Neutrophil (primary cell): ENCODE measurements around the gene DLX5.

Source experiments
- H3K27ac ChIP-seq: fragments of 200-600 bp; sonication (generic); 2 replicates; pipeline ENCODE4 v1.5.1; 2016; ENCODE audit warnings: mild to moderate bottlenecking, moderate library complexity
- H3K27me3 ChIP-seq: fragments of 200-600 bp; sonication (generic); 2 replicates; pipeline ENCODE4 v1.6.0; 2016; ENCODE audit warnings: mild to moderate bottlenecking
- H3K36me3 ChIP-seq: fragments of 200-600 bp; sonication (generic); 2 replicates; pipeline ENCODE4 v1.5.1; 2017
- H3K4me1 ChIP-seq, 2 experiments: fragments of 200-600 bp in 1 of 2; sonication (generic) in 1 of 2; 1 replicate in 1 of 2; 2 replicates in 1 of 2; pipeline versions ENCODE4 v1.5.1 to v1.6.1; 2013 to 2016; ENCODE audit warnings: low read depth in 1 of 2, low read length in 1 of 2, mild to moderate bottlenecking in 1 of 2, moderate library complexity in 1 of 2; ENCODE audit not compliant: control insufficient read depth in 1 of 2, insufficient read depth in 1 of 2
- H3K4me3 ChIP-seq, 2 experiments: fragments of 200-600 bp in 1 of 2; sonication (generic) in 1 of 2; 1 replicate in 1 of 2; 2 replicates in 1 of 2; pipeline ENCODE4 v1.5.1; 2013 to 2016; ENCODE audit warnings: low read depth in 1 of 2, low read length in 1 of 2, mild to moderate bottlenecking in 1 of 2, moderate library complexity in 1 of 2
- H3K9me3 ChIP-seq: fragments of 200-600 bp; sonication (generic); 2 replicates; pipeline ENCODE4 v1.5.1; 2016
- CTCF ChIP-seq: fragments of 200-600 bp; sonication (generic); IDR thresholded peaks from 2 replicates; pipeline ENCODE4 v1.5.1; 2016; ENCODE audit warnings: antibody characterized with exemption

The DLX5 gene

DNA sequence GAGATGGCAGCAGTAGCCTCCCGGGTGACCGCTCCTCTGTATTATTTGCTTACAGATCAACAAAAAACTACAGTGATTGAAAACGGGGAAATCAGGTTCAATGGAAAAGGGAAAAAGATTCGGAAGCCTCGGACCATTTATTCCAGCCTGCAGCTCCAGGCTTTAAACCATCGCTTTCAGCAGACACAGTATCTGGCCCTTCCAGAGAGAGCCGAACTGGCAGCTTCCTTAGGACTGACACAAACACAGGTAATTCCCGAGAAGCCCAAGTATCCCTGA, 17.1 kb downstream of the DLX5 start:
- Histone ChIP-seq H3K4me1 (peaks cover 4 to 5% of the 10 kb centered on the region in 2 experiments), H3K27me3 (peaks cover 100% of the 10 kb centered on the region), H3K4me3 (no peak overlapping the region), H3K36me3 (no peaks in the 10 kb centered on the region), H3K27ac (no peak overlapping the region), H3K9me3 (no peaks in the 10 kb centered on the region)
- no peak for TF ChIP-seq CTCF

DNA sequence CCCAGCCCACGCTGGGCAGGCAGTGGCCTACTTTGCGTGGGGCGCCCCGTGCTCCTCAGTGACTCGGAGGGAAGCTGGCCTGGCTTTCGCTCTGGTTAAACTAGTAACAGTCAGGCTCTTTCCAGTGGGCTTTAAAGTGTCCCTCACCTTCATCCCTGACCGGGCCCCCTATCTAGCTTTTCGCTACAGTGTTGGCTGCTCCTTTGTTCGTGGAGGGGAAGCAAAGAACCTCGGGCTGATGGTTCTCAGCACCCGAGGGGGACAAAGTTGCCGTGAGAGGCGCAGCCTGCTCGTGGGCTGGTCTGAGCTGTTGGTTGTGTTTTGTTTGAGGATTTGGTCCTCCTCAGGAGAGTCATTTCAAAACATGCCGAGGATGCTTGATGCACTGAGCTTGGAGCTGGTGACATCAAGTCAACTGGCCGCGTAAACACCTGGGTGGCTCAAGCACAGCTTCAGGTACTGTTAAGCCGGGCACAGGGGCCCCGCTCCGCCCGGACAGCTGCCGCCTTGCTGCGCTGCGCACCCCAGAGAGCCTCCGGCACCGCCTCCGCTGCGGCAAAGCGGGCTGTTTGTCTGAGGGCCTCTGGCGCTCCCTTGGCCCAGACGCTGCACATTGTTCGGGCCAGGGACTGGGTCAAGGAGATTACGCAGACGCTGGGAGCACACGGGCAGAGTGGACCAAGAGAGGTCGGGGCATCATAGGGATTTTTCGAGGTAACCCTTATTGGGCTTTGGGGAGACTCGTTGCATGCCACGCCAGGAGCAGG, 17.6 kb downstream of the DLX5 start:
- no peaks in the 10 kb centered on the region for H3K36me3 ChIP-seq
- H3K4me3 ChIP-seq = no peak overlapping the region
- H3K4me1 ChIP-seq = peaks cover 4 to 5% of the 10 kb centered on the region in 2 experiments
- H3K9me3 ChIP-seq = no peaks in the 10 kb centered on the region
- no peak overlapping the region for H3K27ac ChIP-seq
- H3K27me3 ChIP-seq = peaks cover 100% of the 10 kb centered on the region
- TF ChIP-seq CTCF = no peak

GRCh38 chr7:97006055-97006815, 18.4 kb downstream of the DLX5 start:
- H3K36me3 ChIP-seq = no peaks in the 10 kb centered on the region
- peaks cover 100% of the 10 kb centered on the region for H3K27me3 ChIP-seq
- TF ChIP-seq CTCF = no peak
- peaks cover 4 to 5% of the 10 kb centered on the region in 2 experiments for H3K4me1 ChIP-seq
- no peak overlapping the region for H3K27ac ChIP-seq
- no peak overlapping the region for H3K4me3 ChIP-seq
- no peaks in the 10 kb centered on the region for H3K9me3 ChIP-seq

DNA sequence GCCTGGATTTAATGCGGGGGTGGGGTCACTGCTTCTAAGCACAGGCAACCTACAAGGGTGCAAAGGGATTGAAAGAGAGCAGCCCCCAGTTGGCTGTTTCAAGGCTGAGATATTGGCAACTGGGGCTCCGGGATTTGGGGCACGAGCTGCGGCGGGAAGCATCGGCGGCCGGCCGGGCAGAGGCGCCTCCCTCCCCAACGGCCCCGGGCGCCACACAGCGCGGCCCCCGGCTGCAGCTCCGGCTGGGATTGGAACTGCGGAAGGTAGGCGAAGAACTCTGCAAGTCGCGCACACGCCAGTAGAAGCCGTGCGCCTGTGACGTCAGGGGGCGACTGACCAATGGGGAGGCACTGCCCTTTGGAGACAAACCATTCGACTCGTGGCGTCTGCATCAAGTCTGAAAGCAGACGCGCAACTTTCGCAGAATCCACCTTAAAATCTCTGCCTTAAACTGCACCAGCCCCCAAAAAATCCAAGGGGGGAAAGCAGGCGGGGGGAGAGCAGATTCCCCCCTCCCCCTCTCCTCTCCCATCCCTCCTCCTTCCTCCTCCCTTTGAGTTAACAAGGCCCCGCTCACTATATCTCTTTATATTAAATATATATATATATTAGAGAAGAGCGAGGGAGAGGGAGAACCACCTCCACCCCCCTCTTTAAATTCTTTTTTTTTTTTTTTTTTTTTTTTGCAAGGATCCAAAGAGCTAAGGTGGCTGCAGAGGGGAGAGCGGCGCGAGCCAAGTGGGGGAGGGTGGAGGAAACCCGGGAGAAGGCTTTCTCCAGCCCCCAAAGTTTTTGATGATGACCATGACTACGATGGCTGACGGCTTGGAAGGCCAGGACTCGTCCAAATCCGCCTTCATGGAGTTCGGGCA, 19.2 kb downstream of the DLX5 start, which contains the start of gene DLX6:
DLX6 (plus strand) TSS at position 371 of the 872 bp plus-strand sequence; CDS start at position 796, 425 bp downstream.
- TF ChIP-seq CTCF = no peak
- Histone ChIP-seq H3K4me3 (no peak within 1 kb of the TSS), H3K9me3 (no peaks in the 10 kb centered on the region), H3K27ac (no peak within 1 kb of the TSS), H3K27me3 (peaks cover 100% of the 10 kb centered on the region), H3K4me1 (peaks cover 4 to 5% of the 10 kb centered on the region in 2 experiments), H3K36me3 (no peaks in the 10 kb centered on the region)
